HG03558 (cell line): ENCODE results near the gene CEP70.

Experiments used
- ATAC-seq: cut with Tn5 transposase; IDR thresholded peaks from one replicate; pipeline ENCODE4 v1.9.1; 2021; ENCODE audit warnings: moderate number of reproducible peaks; ENCODE audit not compliant: unreplicated experiment; ENCODE audit errors: extremely low read depth

Gene CEP70

GRCh38 chr3:138473391-138473790 is 120.7 kb downstream of the CEP70 start:
- ATAC-seq: no peak

GRCh38 chr3:138472141-138472825 is 121.8 kb downstream of the CEP70 start:
- no peak for ATAC-seq

GRCh38 chr3:138471481-138471880 is 122.6 kb downstream of the CEP70 start:
- no peak for ATAC-seq

GRCh38 chr3:138470687-138471086 is 123.4 kb downstream of the CEP70 start:
- ATAC-seq: no peak

- ATAC-seq: no peak
Measured at GRCh38 chr3:138469874-138470273, 124.2 kb downstream of the CEP70 start.

GRCh38 chr3:138468886-138469285 is 125.2 kb downstream of the CEP70 start:
- no peak for ATAC-seq

- ATAC-seq: no peak
Measured at GRCh38 chr3:138468451-138468850, 125.6 kb downstream of the CEP70 start.

- ATAC-seq: no peak
Measured at GRCh38 chr3:138467931-138468330, 126.1 kb downstream of the CEP70 start.

GRCh38 chr3:138465925-138466324 is 128.1 kb downstream of the CEP70 start:
- no peak for ATAC-seq

- ATAC-seq: no peak
Measured at GRCh38 chr3:138465451-138465850, 128.6 kb downstream of the CEP70 start.

GRCh38 chr3:138464491-138464860 is 129.6 kb downstream of the CEP70 start:
- no peak for ATAC-seq

GRCh38 chr3:138463724-138464490 is 130.2 kb downstream of the CEP70 start:
- ATAC-seq: no peak

GRCh38 chr3:138461896-138462295 is 132.2 kb downstream of the CEP70 start:
- ATAC-seq: no peak

- no peak for ATAC-seq
Measured at GRCh38 chr3:138461246-138461645, 132.8 kb downstream of the CEP70 start.

GRCh38 chr3:138460536-138461205 is 133.4 kb downstream of the CEP70 start:
- no peak for ATAC-seq

GRCh38 chr3:138459619-138460535 is 134.2 kb downstream of the CEP70 start:
- ATAC-seq: no peak

- ATAC-seq: no peak
Measured at GRCh38 chr3:138458774-138459499, 135.1 kb downstream of the CEP70 start.

GRCh38 chr3:138457863-138458735 is 136.0 kb downstream of the CEP70 start:
- no peak for ATAC-seq
